ENCODE data around the gene HEXD. TPM values are rescaled to one million over a fixed set of nuclear protein-coding genes. Genes with fewer than 3 reads are reported as not detected.

Gene HEXD
- total and polyA plus RNA-seq, 2 donors (not counting 1 experiment from before 2014, with no cell fraction given) = 6.4 to 16.7 TPM

GRCh38 chr17:82435103-82435502 is 17.0 kb downstream of the HEXD start:
- H2AFZ ChIP-seq (ENCODE audit: low read length) = no peak overlapping the region
- no peaks in the 10 kb centered on the region for H3K36me3 ChIP-seq (ENCODE audit: control insufficient read depth, insufficient read depth, low read length)
- no peak overlapping the region for H3K27ac ChIP-seq (ENCODE audit: insufficient read depth, low read length)
- TF ChIP-seq CTCF (conservative IDR thresholded peaks at IDR 0.05 in 1 of 2, IDR thresholded peaks at IDR 0.05 in 1 of 2; ENCODE audit: low read depth in 1 of 2, low read length in 2 of 2) (no peak), EZH2 (IDR thresholded peaks at IDR 0.05; ENCODE audit: low read length, missing control alignments) (no peak)
- no peaks in the 10 kb centered on the region for H3K79me2 ChIP-seq (ENCODE audit: control insufficient read depth, insufficient read depth, low read length)
- H3K9me3 ChIP-seq (ENCODE audit: control insufficient read depth, insufficient read depth, low read depth, low read length) = no peaks in the 10 kb centered on the region
- H3K4me1 ChIP-seq (ENCODE audit: control insufficient read depth, extremely low read depth, insufficient read depth, low read length) = no peaks in the 10 kb centered on the region
- no peaks in the 10 kb centered on the region for H3K27me3 ChIP-seq (ENCODE audit: control insufficient read depth, insufficient read depth, low read length)
- H4K20me1 ChIP-seq (ENCODE audit: control insufficient read depth, extremely low read depth, insufficient read depth, low read length) = no peaks in the 10 kb centered on the region
- H3K9ac ChIP-seq (ENCODE audit: insufficient read depth, low read length) = no peak overlapping the region
- no peak overlapping the region for H3K4me3 ChIP-seq (replicated peaks in 1 of 4; ENCODE audit: control extremely low read depth in 1 of 4, insufficient read depth in 1 of 4, low read depth in 3 of 4, low read length in 4 of 4)
- peak in 1 of 2 donors; percentile 32 for DNase-seq (ENCODE audit: low read depth in 2 of 2)
- H3K4me2 ChIP-seq (ENCODE audit: extremely low read depth, insufficient read depth, low read length) = no peak overlapping the region

GRCh38 chr17:82435601-82436583 is 17.7 kb downstream of the HEXD start:
- H3K27ac ChIP-seq (ENCODE audit: insufficient read depth, low read length) = no peak overlapping the region
- TF ChIP-seq CTCF (conservative IDR thresholded peaks at IDR 0.05 in 1 of 2, IDR thresholded peaks at IDR 0.05 in 1 of 2; ENCODE audit: low read depth in 1 of 2, low read length in 2 of 2) = no peak
- TF ChIP-seq EZH2 (IDR thresholded peaks at IDR 0.05; ENCODE audit: low read length, missing control alignments) = no peak
- H3K9ac ChIP-seq (ENCODE audit: insufficient read depth, low read length) = no peak overlapping the region
- H3K27me3 ChIP-seq (ENCODE audit: control insufficient read depth, insufficient read depth, low read length) = no peaks in the 10 kb centered on the region
- no peak overlapping the region for H2AFZ ChIP-seq (ENCODE audit: low read length)
- no peak overlapping the region for H3K4me2 ChIP-seq (ENCODE audit: extremely low read depth, insufficient read depth, low read length)
- peaks cover 2% of the 10 kb centered on the region for H3K36me3 ChIP-seq (ENCODE audit: control insufficient read depth, insufficient read depth, low read length)
- H3K79me2 ChIP-seq (ENCODE audit: control insufficient read depth, insufficient read depth, low read length) = no peaks in the 10 kb centered on the region
- H3K4me1 ChIP-seq (ENCODE audit: control insufficient read depth, extremely low read depth, insufficient read depth, low read length) = no peaks in the 10 kb centered on the region
- no peaks in the 10 kb centered on the region for H3K9me3 ChIP-seq (ENCODE audit: control insufficient read depth, insufficient read depth, low read depth, low read length)
- no peak for DNase-seq (ENCODE audit: low read depth in 2 of 2)
- H3K4me3 ChIP-seq (replicated peaks in 1 of 4; ENCODE audit: control extremely low read depth in 1 of 4, insufficient read depth in 1 of 4, low read depth in 3 of 4, low read length in 4 of 4) = no peak overlapping the region
- H4K20me1 ChIP-seq (ENCODE audit: control insufficient read depth, extremely low read depth, insufficient read depth, low read length) = no peaks in the 10 kb centered on the region

DNA sequence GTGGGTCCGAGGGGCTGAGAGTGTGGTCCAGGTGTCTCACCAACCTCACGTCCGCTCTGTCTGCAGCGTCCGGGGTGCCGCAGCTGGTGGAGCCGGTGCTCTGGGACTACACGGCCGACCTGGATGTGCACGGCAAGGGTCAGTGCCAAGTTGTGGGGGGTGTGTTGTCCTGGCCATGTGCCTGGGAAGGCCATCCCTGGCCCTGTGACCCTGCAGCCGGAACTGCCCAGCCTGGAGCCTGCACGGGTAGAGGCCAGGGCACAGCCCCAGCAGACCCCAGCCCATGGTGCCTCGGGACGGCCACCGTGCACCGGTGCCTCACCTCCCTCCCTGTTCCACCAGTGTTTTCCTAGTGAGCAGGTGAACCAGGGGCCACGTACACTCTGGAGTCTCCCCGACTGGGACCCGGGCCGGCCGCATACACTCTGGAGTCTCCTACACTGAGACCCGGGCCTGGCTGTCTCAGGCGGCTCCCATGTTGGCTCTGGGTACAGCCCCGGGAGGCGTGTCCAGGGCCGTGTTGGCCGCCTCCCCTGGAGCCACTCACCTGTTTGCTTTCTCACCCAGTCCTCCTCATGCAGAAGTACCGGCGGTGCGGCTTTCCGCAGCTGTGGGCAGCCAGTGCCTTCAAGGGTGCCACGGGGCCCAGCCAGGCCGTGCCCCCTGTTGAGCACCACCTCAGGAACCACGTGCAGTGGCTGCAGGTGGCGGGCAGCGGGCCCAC is 18.6 kb downstream of the HEXD start:
- H3K9ac ChIP-seq (ENCODE audit: insufficient read depth, low read length) = no peak overlapping the region
- TF ChIP-seq EZH2 (IDR thresholded peaks at IDR 0.05; ENCODE audit: low read length, missing control alignments) (no peak), CTCF (conservative IDR thresholded peaks at IDR 0.05 in 1 of 2, IDR thresholded peaks at IDR 0.05 in 1 of 2; ENCODE audit: low read depth in 1 of 2, low read length in 2 of 2) (no peak)
- DNase-seq (ENCODE audit: low read depth in 2 of 2) = no peak
- H3K27me3 ChIP-seq (ENCODE audit: control insufficient read depth, insufficient read depth, low read length) = no peaks in the 10 kb centered on the region
- H2AFZ ChIP-seq (ENCODE audit: low read length) = no peak overlapping the region
- no peaks in the 10 kb centered on the region for H3K79me2 ChIP-seq (ENCODE audit: control insufficient read depth, insufficient read depth, low read length)
- H3K36me3 ChIP-seq (ENCODE audit: control insufficient read depth, insufficient read depth, low read length) = peaks cover 2% of the 10 kb centered on the region
- H4K20me1 ChIP-seq (ENCODE audit: control insufficient read depth, extremely low read depth, insufficient read depth, low read length) = no peaks in the 10 kb centered on the region
- no peak overlapping the region for H3K4me2 ChIP-seq (ENCODE audit: extremely low read depth, insufficient read depth, low read length)
- no peak overlapping the region for H3K27ac ChIP-seq (ENCODE audit: insufficient read depth, low read length)
- H3K4me3 ChIP-seq (replicated peaks in 1 of 4; ENCODE audit: control extremely low read depth in 1 of 4, insufficient read depth in 1 of 4, low read depth in 3 of 4, low read length in 4 of 4) = no peak overlapping the region
- H3K9me3 ChIP-seq (ENCODE audit: control insufficient read depth, insufficient read depth, low read depth, low read length) = no peaks in the 10 kb centered on the region
- no peaks in the 10 kb centered on the region for H3K4me1 ChIP-seq (ENCODE audit: control insufficient read depth, extremely low read depth, insufficient read depth, low read length)

All from fibroblast of lung (primary cell).